Type B pancreatic cell (in vitro differentiated cells): ENCODE results near the gene GPATCH2. TPM values are rescaled to one million over a fixed set of nuclear protein-coding genes. Genes with fewer than 3 reads are reported as not detected.

Source experiments
- DNase-seq: peaks from one replicate; pipeline ENCODE4 v3.0.0; 2021; ENCODE audit warnings: mixed read lengths; ENCODE audit not compliant: unreplicated experiment; ENCODE audit errors: extremely low spot score
- H3K27ac Mint-ChIP-seq: 2 replicates; pipeline ENCODE4 v1.8.0; 2021; ENCODE audit warnings: mild to moderate bottlenecking, mixed read lengths
- H3K27me3 Mint-ChIP-seq: 2 replicates; pipeline ENCODE4 v1.8.0; 2021; ENCODE audit warnings: mixed read lengths
- H3K36me3 Mint-ChIP-seq: 2 replicates; pipeline ENCODE4 v1.8.0; 2021; ENCODE audit warnings: mixed read lengths
- H3K4me1 Mint-ChIP-seq: one replicate; pipeline ENCODE4 v1.8.0; 2021; ENCODE audit warnings: mixed read lengths; ENCODE audit not compliant: unreplicated experiment
- H3K4me3 Mint-ChIP-seq: 2 replicates; pipeline ENCODE4 v1.8.0; 2021; ENCODE audit warnings: mild to moderate bottlenecking, mixed read lengths
- H3K9me3 Mint-ChIP-seq: 2 replicates; pipeline ENCODE4 v1.8.0; 2021; ENCODE audit warnings: mixed read lengths
- CTCF ChIP-seq: fragments of 200-600 bp; sonication (generic); conservative IDR thresholded peaks from 2 replicates; pipeline ENCODE4 v1.5.0; 2021; ENCODE audit warnings: antibody characterized with exemption, mild to moderate bottlenecking
- total RNA-seq: library from RNA; stranded (reverse); gene quantifications from 2 replicates; pipeline ENCODE4 v1.2.1, GENCODE V29; 2021; ENCODE audit warnings: low replicate concordance

The GPATCH2 gene
- total RNA-seq, 1 donor from 2014 or later = 18.7 TPM

DNA sequence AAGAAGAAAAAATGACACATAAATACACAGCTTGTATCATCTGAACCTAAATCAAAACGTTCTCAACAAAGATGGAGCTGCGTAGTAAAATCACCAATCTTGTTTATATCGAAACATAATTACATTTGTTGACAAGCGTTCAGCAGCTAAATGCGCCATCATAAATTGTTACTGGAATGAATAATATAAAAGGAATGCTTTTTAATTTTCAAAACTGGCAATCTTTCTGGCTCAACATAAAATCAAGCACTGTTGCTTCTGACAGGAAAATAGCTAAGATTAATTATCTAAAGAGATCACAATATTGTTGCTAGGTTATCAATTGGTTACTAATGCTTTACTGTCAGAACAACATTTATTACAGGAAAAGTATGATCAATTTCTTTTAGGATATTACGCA is 181.5 kb downstream of the GPATCH2 start:
- no peak for TF ChIP-seq CTCF
- Mint-ChIP-seq H3K27me3 (no peaks in the 10 kb centered on the region), H3K4me3 (no peak overlapping the region), H3K36me3 (peaks cover 2% of the 10 kb centered on the region), H3K27ac (no peak overlapping the region), H3K9me3 (no peaks in the 10 kb centered on the region), H3K4me1 (no peaks in the 10 kb centered on the region)
- no peak for DNase-seq

DNA sequence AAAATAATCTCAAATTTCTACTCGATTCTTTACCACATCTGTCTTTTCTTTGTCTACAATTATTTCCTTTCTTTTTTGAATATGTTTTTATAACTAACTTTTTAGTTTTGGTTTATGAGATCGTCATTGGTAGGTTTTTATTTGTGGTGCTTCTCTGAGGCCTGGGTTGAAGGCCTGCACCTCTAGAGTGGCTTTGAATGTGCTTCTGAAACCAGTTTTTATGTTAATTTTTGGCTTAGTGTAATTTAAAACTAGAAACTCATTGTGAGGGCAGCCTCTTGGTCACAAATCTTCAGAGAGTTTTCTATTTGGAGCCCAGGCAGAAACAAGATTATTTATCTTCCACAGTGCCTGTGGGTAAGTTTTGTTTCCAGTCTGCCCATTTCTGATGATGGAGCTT is 187.0 kb downstream of the GPATCH2 start:
- Mint-ChIP-seq H3K27me3 (no peaks in the 10 kb centered on the region), H3K36me3 (peaks cover 21% of the 10 kb centered on the region), H3K4me3 (no peak overlapping the region), H3K9me3 (peaks cover 10% of the 10 kb centered on the region), H3K4me1 (no peaks in the 10 kb centered on the region), H3K27ac (no peak overlapping the region)
- no peak for DNase-seq
- no peak for TF ChIP-seq CTCF

- no peak for DNase-seq
- no peak overlapping the region for H3K27ac Mint-ChIP-seq
Measured at GRCh38 chr1:217437376-217437775, 193.5 kb downstream of the GPATCH2 start.

DNA sequence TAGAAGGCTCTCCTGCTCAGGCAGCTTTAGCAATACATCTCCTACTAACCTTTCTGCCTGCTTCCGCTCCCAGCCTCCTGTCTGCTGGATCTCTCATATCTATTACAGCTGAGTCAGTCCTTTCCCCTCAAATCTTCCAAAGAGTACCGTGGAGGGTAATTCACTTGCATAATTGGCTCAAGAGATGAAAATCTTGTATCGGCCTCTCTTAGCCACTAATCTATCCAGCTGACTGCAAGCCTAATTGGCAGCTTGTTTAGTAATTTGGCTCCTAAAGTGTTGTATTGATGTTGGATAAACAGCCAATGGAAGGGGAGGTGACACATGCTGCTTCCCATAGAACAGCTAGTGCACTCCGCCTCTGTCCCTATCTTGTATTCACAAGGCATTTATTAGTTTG is 195.7 kb downstream of the GPATCH2 start:
- no peaks in the 10 kb centered on the region for H3K27me3 Mint-ChIP-seq
- peaks cover 5% of the 10 kb centered on the region for H3K4me1 Mint-ChIP-seq
- peak overlapping the region; percentile 24 for H3K27ac Mint-ChIP-seq
- H3K9me3 Mint-ChIP-seq = peaks cover 17% of the 10 kb centered on the region
- H3K4me3 Mint-ChIP-seq = no peak overlapping the region
- DNase-seq = no peak
- peaks cover 31% of the 10 kb centered on the region for H3K36me3 Mint-ChIP-seq
- TF ChIP-seq CTCF = no peak

More at GRCh38 chr1:217437376-217437775, 193.5 kb downstream of the GPATCH2 start:
- H3K27me3 Mint-ChIP-seq = no peaks in the 10 kb centered on the region
- H3K36me3 Mint-ChIP-seq = peaks cover 28% of the 10 kb centered on the region
- H3K4me1 Mint-ChIP-seq = peaks cover 5% of the 10 kb centered on the region
- H3K4me3 Mint-ChIP-seq = no peak overlapping the region
- peaks cover 17% of the 10 kb centered on the region for H3K9me3 Mint-ChIP-seq
- TF ChIP-seq CTCF = no peak

- Mint-ChIP-seq H3K27ac (no peak overlapping the region), H3K4me3 (no peak overlapping the region), H3K9me3 (peaks cover 5% of the 10 kb centered on the region), H3K4me1 (peaks cover 5% of the 10 kb centered on the region), H3K36me3 (peaks cover 24% of the 10 kb centered on the region), H3K27me3 (no peaks in the 10 kb centered on the region)
- no peak for DNase-seq
- TF ChIP-seq CTCF = no peak
Measured at GRCh38 chr1:217433664-217434063, 197.2 kb downstream of the GPATCH2 start.

DNA sequence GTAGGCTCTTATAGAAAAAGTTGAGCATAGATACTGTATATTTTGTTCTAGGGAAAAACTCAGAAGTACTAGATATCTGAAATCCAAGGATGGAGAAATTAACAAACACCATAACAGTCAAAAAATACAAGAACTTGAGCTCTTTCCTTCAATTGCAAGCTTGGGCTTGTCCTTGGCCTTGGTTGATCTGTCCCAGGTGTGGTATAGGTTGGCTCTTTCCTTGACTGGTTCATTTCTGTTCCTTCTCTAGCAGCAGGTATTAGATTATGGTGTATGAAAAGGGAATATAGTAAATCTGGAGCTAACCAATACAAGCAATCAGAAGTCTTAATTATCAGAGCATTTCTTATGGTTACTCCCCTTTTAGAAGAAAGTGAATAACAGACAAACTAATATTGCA is 198.6 kb downstream of the GPATCH2 start:
- H3K4me1 Mint-ChIP-seq = peaks cover 5% of the 10 kb centered on the region
- H3K27ac Mint-ChIP-seq = no peak overlapping the region
- DNase-seq = no peak
- no peaks in the 10 kb centered on the region for H3K27me3 Mint-ChIP-seq
- no peak overlapping the region for H3K4me3 Mint-ChIP-seq
- TF ChIP-seq CTCF = no peak
- peaks cover 19% of the 10 kb centered on the region for H3K36me3 Mint-ChIP-seq
- H3K9me3 Mint-ChIP-seq = no peaks in the 10 kb centered on the region
